HG03575 (cell line): ENCODE results near the gene ATP11B.
"Not testable (repeated sequence)": the region's sequence is repeated elsewhere in the genome, so short reads cannot be mapped to it uniquely, and the experiment has no call there.

Experiments
- ATAC-seq: cut with Tn5 transposase; IDR thresholded peaks from one replicate; pipeline ENCODE4 v1.9.1; 2021; ENCODE audit not compliant: unreplicated experiment, insufficient number of reproducible peaks, low FRiP score; ENCODE audit errors: extremely low read depth

ATP11B gene

DNA sequence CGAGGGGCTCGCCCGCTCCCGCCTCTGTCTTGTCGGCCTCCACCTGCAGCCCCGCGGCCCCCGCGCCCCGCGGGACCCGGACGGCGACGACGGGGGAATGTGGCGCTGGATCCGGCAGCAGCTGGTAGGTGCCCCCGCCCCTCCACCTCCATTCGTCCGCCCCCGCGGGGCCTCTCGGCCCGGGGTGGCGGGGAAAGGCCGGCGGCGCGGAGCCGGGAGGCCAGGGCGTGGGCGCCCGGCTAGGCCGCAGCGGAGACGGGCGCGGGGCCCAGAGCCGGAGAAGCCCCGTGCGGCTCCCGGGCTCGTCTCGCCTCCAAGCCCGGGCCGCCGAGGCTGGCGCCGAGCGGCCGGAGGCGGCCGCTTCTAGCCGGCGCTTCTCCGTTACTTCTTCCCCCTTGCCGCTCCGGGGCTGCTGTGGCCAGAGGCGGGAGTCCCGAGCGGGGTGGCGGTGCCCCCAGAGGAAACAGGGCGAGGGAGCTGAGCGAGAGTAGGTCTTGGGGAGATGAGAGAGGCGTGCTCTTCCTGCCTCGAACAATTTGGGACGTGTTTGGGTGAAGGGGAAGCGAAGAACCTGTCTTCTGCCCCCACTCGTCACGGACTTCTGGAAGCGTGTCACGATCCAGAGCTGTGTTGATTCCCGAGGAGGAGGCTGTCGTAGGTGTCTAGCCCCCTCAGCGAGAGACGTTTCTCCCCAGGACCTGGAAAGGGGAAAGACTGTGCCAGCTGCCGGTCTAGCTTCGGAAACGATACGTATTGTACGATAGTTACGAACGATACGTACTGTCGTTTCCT is 555 bp downstream of the ATP11B start:
- ATAC-seq = no peak

- ATAC-seq = no peak
Measured at GRCh38 chr3:182794455-182795388, 1.4 kb downstream of the ATP11B start.

- no peak for ATAC-seq
Measured at GRCh38 chr3:182795389-182795782, 2.1 kb downstream of the ATP11B start.

- ATAC-seq = no peak
Measured at GRCh38 chr3:182796310-182796709, 3.0 kb downstream of the ATP11B start.

DNA sequence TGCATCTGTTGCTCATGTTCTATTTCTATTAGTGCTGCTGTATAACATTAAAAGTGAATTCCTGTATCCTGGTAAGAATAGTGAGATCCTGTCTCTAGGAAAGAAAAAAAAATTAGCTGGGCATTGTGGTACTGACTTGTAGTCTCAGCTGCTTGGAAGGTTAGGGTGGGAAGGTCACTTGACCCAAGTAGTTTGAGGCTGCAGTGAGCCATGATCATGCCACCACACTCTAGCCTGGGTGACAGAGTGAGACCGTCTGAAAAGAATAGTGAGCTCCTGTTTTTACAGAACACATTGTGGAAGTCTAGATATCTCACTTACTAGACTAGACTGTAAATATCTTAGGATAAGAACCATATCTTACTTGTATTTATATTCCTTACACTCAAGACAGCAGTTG is 4.6 kb downstream of the ATP11B start:
- ATAC-seq = no peak

- not testable (repeated sequence) for ATAC-seq
Measured at GRCh38 chr3:182799143-182799542, 5.8 kb downstream of the ATP11B start.

DNA sequence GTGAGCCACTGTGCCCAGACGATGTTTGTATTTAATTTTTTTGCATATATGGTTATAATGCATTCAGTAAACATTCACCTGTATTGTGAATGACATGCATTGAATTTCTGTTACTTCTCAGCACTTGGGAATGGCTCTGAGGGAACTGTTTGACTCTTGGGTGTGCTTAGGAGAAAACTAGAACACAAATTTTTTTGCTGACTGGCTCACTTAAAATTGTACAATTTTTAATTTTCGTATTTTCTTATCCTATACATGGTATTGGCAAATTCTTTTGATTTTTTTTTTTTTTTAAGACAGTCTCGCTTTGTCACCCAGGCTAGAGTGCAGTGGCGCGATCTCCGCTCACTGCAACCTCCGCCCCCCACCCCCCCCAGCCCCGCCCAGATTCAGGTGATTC is 7.2 kb downstream of the ATP11B start:
- ATAC-seq = no peak

GRCh38 chr3:182802413-182803390 is 9.4 kb downstream of the ATP11B start:
- no peak for ATAC-seq

DNA sequence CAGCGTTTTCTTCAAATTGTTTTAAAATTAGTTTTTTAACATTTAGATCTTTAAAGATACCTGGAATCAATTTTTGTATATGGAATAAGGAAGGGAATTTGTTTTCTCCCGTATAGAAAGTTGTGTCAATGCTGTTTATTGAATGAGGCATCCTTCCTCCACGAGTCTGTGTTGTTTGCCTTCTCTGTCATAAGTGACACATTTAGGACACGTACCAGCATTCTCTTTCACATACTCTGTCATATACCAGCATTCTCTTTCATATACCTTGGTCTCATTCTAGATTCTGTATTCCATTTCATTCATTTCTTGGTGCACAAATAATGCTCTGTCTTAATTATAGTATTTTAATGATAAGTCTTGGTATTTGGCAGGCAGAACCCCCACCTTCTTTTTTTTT is 10.3 kb downstream of the ATP11B start:
- ATAC-seq = no peak

DNA sequence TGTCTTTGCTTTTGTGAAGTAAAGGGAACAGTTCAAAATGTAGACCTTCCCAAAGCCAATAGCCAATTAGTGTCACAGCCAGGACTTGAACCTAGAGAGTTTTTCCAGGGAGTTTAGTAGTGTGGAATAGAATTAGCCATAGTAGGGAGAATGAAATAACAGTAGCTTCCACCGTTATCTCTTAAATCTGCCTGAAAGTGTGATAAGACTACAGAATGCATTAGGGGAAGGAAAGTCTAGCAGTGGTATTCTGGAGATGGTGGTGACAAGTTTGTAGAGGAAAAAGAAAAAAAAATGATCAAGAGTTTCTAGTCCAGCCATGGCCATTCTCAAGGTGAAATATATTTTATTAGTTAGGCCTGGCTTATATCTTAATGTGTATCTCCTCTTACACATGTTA is 13.8 kb downstream of the ATP11B start:
- no peak for ATAC-seq

DNA sequence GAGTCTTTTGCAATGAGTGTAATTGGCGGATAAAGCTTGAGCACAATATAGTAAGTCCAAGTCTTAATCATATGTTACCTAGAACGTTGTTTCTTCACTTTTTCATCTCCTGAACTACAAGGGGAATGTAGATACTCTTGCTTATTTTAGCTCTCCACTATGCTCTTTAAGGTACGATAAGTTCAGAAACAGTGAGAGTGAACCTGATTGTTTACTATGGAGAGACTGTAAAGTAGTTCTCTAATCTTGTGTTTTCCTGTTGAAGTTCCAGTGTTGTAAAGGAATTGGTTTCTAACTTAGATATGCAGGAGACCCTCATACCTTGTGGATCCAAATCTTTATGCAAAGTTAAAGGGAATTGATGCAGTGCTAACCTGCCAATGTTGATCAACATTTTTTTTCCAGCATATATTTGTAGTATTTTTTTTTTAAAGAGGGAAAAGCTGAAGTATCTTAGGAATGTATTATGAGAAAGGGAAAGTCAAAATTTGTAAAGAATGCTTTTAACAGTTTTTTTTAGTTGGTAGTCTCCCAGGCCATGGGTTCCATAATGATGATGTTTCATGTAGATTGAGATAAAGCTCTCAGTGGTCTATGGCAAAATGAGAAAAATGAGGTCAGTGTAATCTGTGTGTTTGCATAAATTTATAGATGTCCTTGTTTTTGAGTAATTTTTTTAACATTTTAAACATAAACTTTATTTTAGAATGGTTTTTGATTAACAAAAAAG is 14.9 kb downstream of the ATP11B start:
- no peak for ATAC-seq

GRCh38 chr3:182809531-182809930 is 16.2 kb downstream of the ATP11B start:
- ATAC-seq = no peak

DNA sequence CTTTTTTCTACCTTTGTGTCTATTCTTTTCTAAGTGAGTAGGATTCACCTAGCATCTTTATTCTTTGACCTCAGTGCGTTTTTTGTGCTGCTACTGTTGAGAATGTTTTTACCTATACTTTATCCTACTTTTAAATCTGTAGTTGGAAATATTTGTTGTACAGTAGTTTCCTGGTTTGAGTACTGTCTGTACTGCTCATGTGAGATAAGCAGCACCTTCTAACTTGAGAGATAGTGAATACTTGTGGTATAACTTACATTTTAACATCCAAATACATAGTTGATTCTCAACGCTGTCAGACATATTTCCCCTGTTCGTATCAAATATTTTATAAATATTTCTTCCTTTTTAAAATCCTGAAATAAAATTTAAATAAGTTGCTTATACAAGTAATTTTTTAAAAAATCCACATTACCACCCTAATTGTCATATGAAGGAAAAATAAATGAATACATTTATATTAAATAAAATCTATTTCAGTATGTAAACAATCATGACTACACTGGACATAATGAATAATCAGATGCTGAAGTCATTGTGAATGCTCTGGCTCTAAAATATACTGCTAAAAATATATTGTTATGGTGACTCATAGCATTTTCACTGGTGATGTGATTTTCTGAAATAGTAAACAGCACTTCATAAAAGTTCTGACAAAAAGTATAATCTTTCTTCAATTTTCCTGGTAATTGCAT is 17.4 kb downstream of the ATP11B start:
- no peak for ATAC-seq

DNA sequence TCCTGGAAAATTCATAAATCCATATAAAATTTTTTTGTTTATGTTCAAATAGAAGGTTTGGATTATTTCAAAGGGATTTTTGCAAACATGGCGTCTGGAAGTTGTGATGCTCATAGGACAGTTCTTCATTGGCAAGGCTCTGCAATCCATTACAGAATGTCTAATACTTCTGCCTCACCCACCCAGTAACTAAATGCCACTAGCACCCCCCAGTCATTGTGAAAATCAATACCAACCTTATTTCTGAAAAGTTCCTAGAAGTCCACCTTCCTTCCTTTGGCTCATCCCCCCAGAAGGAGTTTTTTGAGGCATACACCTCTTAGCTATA is 17.9 kb downstream of the ATP11B start:
- ATAC-seq = no peak

GRCh38 chr3:182812123-182812522 is 18.8 kb downstream of the ATP11B start:
- no peak for ATAC-seq

DNA sequence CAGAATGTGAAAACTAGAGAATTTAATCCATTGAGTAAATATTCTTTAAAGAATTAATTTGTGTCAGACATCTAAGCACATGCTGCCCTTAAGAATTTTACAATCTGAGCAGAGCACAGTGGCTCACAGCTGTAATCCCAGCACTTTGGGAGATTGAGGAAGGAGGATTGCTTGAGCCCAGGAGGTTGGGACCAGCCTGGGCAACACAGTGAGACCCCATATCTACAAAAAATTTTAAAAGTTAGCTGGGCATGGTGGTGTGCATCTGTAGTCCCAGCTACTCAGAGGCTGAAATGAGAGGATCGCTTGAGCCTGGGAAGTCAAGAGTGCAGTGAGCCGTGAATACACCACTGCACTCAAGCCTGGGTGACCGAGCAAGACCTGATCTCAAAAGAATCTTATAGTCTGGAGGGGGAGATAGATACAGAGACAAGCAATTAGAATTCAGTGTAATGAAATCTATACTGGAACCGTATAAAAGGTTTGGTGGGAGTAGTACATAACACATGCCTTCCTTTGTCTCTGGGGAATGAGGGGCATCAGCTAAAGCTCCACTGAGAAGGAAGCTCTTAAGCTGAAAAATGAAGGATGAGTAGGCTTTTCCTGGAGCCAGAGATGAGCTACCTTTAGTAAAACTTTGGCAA is 21.2 kb downstream of the ATP11B start:
- ATAC-seq = no peak

- ATAC-seq = no peak
Measured at GRCh38 chr3:182816181-182816580, 22.9 kb downstream of the ATP11B start.
